ENCODE measurements around the gene SVOP.

The SVOP gene

GRCh38 chr12:108975024-108975593, 45.8 kb downstream of the SVOP start:
- DNase-seq (ENCODE audit: low read depth in 2 of 2): no peak

GRCh38 chr12:108973629-108974152, 47.2 kb downstream of the SVOP start:
- no peak for DNase-seq (ENCODE audit: low read depth in 2 of 2)

GRCh38 chr12:108972358-108972757, 48.5 kb downstream of the SVOP start:
- DNase-seq (ENCODE audit: low read depth in 2 of 2): no peak

- no peak for DNase-seq (ENCODE audit: low read depth in 2 of 2)
Measured at GRCh38 chr12:108969622-108970021, 51.2 kb downstream of the SVOP start.

GRCh38 chr12:108967869-108968540, 52.9 kb downstream of the SVOP start:
- no peak for DNase-seq (ENCODE audit: low read depth in 2 of 2)

GRCh38 chr12:108966378-108967151, 54.3 kb downstream of the SVOP start:
- no peak for DNase-seq (ENCODE audit: low read depth in 2 of 2)

GRCh38 chr12:108965886-108966285, 55.0 kb downstream of the SVOP start:
- no peak for DNase-seq (ENCODE audit: low read depth in 2 of 2)

GRCh38 chr12:108964371-108965352, 56.2 kb downstream of the SVOP start:
- no peak for DNase-seq (ENCODE audit: low read depth in 2 of 2)

GRCh38 chr12:108962256-108962655, 58.6 kb downstream of the SVOP start:
- DNase-seq (ENCODE audit: low read depth in 2 of 2): no peak

- DNase-seq (ENCODE audit: low read depth in 2 of 2): no peak
Measured at GRCh38 chr12:108959748-108960655, 60.9 kb downstream of the SVOP start.

- no peak for DNase-seq (ENCODE audit: low read depth in 2 of 2)
Measured at GRCh38 chr12:108955225-108955835, 65.5 kb downstream of the SVOP start.

GRCh38 chr12:108950991-108951739, 69.7 kb downstream of the SVOP start:
- peak; percentile 42 to 43 for DNase-seq (ENCODE audit: low read depth in 2 of 2)

GRCh38 chr12:108949976-108950375, 70.9 kb downstream of the SVOP start:
- DNase-seq (ENCODE audit: low read depth in 2 of 2): no peak

GRCh38 chr12:108948367-108948766, 72.5 kb downstream of the SVOP start:
- no peak for DNase-seq (ENCODE audit: low read depth in 2 of 2)

- DNase-seq (ENCODE audit: low read depth in 2 of 2): no peak
Measured at GRCh38 chr12:108947097-108947496, 73.8 kb downstream of the SVOP start.

- no peak for DNase-seq (ENCODE audit: low read depth in 2 of 2)
Measured at GRCh38 chr12:108940138-108940537, 80.7 kb downstream of the SVOP start.

GRCh38 chr12:108939594-108939993, 81.3 kb downstream of the SVOP start:
- DNase-seq (ENCODE audit: low read depth in 2 of 2): no peak

GRCh38 chr12:108938247-108938924, 82.5 kb downstream of the SVOP start:
- DNase-seq (ENCODE audit: low read depth in 2 of 2): no peak

Measured in stimulated activated CD8-positive, alpha-beta memory T cell treated with anti-CD3 and anti-CD28 coated beads, Interleukin-7, amount 100 ng/mL, for 4 hours (primary cell).